SU-DHL-6 (cell line): ENCODE data around the gene LRCH1.

ENCODE experiments used
- H2AFZ ChIP-seq: fragments of 200-600 bp; sonication (generic); 2 replicates; pipeline ENCODE4 v1.6.1; 2014; ENCODE audit warnings: low read depth, mild to moderate bottlenecking, moderate library complexity, mixed read lengths, antibody characterized with exemption, low read length; ENCODE audit not compliant: severe bottlenecking
- H3F3A ChIP-seq: fragments of 200-600 bp; shearing (Covaris generic); 2 replicates; pipeline ENCODE4 v1.6.0; 2016; ENCODE audit warnings: antibody characterized with exemption, mild to moderate bottlenecking; ENCODE audit not compliant: insufficient read depth
- H3K27ac ChIP-seq: fragments of 200-600 bp; sonication (generic); 2 replicates; pipeline ENCODE4 v1.5.1; 2016; ENCODE audit warnings: low read depth, mild to moderate bottlenecking, low read length, moderate library complexity, mixed read lengths
- H3K27me3 ChIP-seq: fragments of 200-600 bp; sonication (generic), shearing (Covaris generic); 2 replicates; pipeline ENCODE4 v1.6.0; 2014; ENCODE audit warnings: mild to moderate bottlenecking, low read length
- H3K36me3 ChIP-seq: fragments of 200-600 bp; sonication (generic); 2 replicates; pipeline ENCODE4 v1.6.1; 2014; ENCODE audit warnings: mild to moderate bottlenecking, low read length, mixed read lengths
- H3K4me2 ChIP-seq: fragments of 300-600, 200-600 bp; shearing (Covaris generic), sonication (generic); 2 replicates; pipeline ENCODE4 v1.6.0; 2014; ENCODE audit warnings: low read length, low read depth, mild to moderate bottlenecking; ENCODE audit not compliant: poor library complexity, severe bottlenecking
- H3K4me3 ChIP-seq: fragments of 200-600 bp; sonication (generic); 2 replicates; pipeline ENCODE4 v1.5.1; 2014; ENCODE audit warnings: antibody characterized with exemption, low read length, mild to moderate bottlenecking, mixed read lengths; ENCODE audit not compliant: insufficient read depth, poor library complexity, severe bottlenecking
- H3K79me2 ChIP-seq: fragments of 200-600 bp; sonication (generic); 2 replicates; pipeline ENCODE4 v1.6.1; 2014; ENCODE audit warnings: mild to moderate bottlenecking, low read length, moderate library complexity; ENCODE audit not compliant: insufficient read depth
- H3K9ac ChIP-seq: fragments of 200-600 bp; sonication (generic); 2 replicates; pipeline ENCODE4 v1.7.0; 2014; ENCODE audit warnings: mild to moderate bottlenecking, low read length
- H3K9me2 ChIP-seq: fragments of 200-600 bp; sonication (generic); replicated peaks from 2 replicates; pipeline ENCODE4 v1.6.1; 2014; ENCODE audit warnings: low read length; ENCODE audit not compliant: insufficient read depth
- H3K9me3 ChIP-seq: fragments of 200-600 bp; sonication (generic); 2 replicates; pipeline ENCODE4 v1.6.1; 2014; ENCODE audit warnings: low read length, mixed read lengths; ENCODE audit not compliant: insufficient read depth
- H4K20me1 ChIP-seq: fragments of 200-600 bp; sonication (generic); 2 replicates; pipeline ENCODE4 v1.6.1; 2014; ENCODE audit warnings: low read depth, mild to moderate bottlenecking, antibody characterized with exemption, low read length, moderate library complexity, mixed read lengths
- CTCF ChIP-seq: fragments of 200-600 bp; sonication (generic); IDR thresholded peaks from one replicate; pipeline ENCODE4 v1.5.1; 2017; ENCODE audit warnings: antibody characterized with exemption, mild to moderate bottlenecking, low read length, moderate library complexity; ENCODE audit not compliant: insufficient read depth, poor library complexity, severe bottlenecking
- EZH2phosphoT487 ChIP-seq: fragments of 200-600 bp; sonication (generic), shearing (Covaris generic); conservative IDR thresholded peaks from 2 replicates; pipeline ENCODE4 v1.6.1; 2018; ENCODE audit warnings: mild to moderate bottlenecking, antibody characterized with exemption, low read length, moderate library complexity, mixed read lengths

Gene LRCH1

GRCh38 chr13:46541210-46541609 is 11.8 kb upstream of the LRCH1 start:
- TF ChIP-seq CTCF: no peak
- no peak for TF ChIP-seq EZH2phosphoT487
- Histone ChIP-seq H2AFZ (no peak overlapping the region), H3K79me2 (no peaks in the 10 kb centered on the region), H3K9ac (no peak overlapping the region), H3K27ac (no peak overlapping the region), H4K20me1 (no peaks in the 10 kb centered on the region), H3K4me2 (no peak overlapping the region), H3K27me3 (no peaks in the 10 kb centered on the region), H3K36me3 (no peaks in the 10 kb centered on the region), H3K4me3 (no peak overlapping the region), H3K9me2 (no peaks in the 10 kb centered on the region), H3F3A (no peaks in the 10 kb centered on the region), H3K9me3 (no peaks in the 10 kb centered on the region)

- Histone ChIP-seq H3K4me3 (no peak overlapping the region), H3F3A (no peaks in the 10 kb centered on the region), H3K4me2 (no peak overlapping the region), H4K20me1 (no peaks in the 10 kb centered on the region), H2AFZ (no peak overlapping the region), H3K27me3 (no peaks in the 10 kb centered on the region), H3K79me2 (no peaks in the 10 kb centered on the region), H3K27ac (no peak overlapping the region), H3K36me3 (no peaks in the 10 kb centered on the region), H3K9me2 (no peaks in the 10 kb centered on the region), H3K9ac (no peak overlapping the region), H3K9me3 (no peaks in the 10 kb centered on the region)
- TF ChIP-seq EZH2phosphoT487: no peak
- no peak for TF ChIP-seq CTCF
Observed at GRCh38 chr13:46542833-46543232, 10.1 kb upstream of the LRCH1 start.

- Histone ChIP-seq H3K9me2 (no peaks in the 10 kb centered on the region), H3K79me2 (no peaks in the 10 kb centered on the region), H3K36me3 (no peaks in the 10 kb centered on the region), H4K20me1 (no peaks in the 10 kb centered on the region), H3K4me2 (no peak overlapping the region), H3K27me3 (no peaks in the 10 kb centered on the region), H3F3A (no peaks in the 10 kb centered on the region), H3K9me3 (no peaks in the 10 kb centered on the region), H3K27ac (no peak overlapping the region), H3K9ac (no peak overlapping the region), H2AFZ (no peak overlapping the region), H3K4me3 (no peak overlapping the region)
- TF ChIP-seq EZH2phosphoT487 (no peak), CTCF (no peak)
Observed at GRCh38 chr13:46543287-46543686, 9.7 kb upstream of the LRCH1 start.
